Testis (tissue), 2 donors: Measurements from ENCODE around the gene GJB5.

ENCODE experiments used
- POLR2A ChIP-seq: fragments of 450-650 bp; IDR thresholded peaks from one replicate; pipeline ENCODE4 v1.6.1; 2017; ENCODE audit warnings: antibody characterized with exemption, mild to moderate bottlenecking, moderate library complexity
- TF ChIP-seq, protein P1 (sequence below), 3 experiments: fragments of 450-650 bp in 2 of 3; fragments of 200-600 bp in 1 of 3; sonication (generic) in 1 of 3; IDR thresholded peaks; one replicate each; pipeline ENCODE4 v1.5.1; 2016 to 2019; ENCODE audit warnings: antibody characterized with exemption in 3 of 3, mild to moderate bottlenecking in 2 of 3, moderate library complexity in 1 of 3

DNA sequence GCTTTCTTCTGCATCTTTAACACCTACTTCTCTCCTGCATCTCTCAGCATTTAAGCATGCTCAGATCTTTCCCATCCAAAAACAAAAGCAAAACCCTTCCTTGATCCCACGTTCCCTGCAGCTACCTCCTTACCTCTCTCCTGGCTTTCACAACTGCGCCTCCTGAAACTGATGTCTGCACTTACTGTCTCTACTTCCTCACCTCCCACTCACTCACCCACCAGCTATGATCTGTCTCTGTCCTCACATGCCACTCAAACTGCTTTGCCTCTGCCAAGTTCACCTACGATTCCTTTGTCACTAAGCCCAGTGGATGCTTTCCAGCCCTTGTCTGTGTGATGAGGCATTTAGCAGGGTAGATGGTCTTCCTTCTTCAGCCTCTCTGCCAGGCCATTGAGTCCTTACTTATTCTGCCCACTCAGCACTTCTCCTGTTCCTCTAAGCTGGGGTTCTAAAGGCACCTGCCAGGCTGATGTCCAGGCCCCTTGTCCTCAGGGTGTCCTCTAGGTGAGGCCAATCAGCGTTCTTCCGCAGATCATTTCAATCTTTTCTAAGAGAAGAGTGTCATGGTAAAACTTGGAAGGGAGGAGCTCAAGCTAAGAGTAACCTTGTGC lies 16.2 kb downstream of the GJB5 start:
- TF ChIP-seq, protein P1, sequence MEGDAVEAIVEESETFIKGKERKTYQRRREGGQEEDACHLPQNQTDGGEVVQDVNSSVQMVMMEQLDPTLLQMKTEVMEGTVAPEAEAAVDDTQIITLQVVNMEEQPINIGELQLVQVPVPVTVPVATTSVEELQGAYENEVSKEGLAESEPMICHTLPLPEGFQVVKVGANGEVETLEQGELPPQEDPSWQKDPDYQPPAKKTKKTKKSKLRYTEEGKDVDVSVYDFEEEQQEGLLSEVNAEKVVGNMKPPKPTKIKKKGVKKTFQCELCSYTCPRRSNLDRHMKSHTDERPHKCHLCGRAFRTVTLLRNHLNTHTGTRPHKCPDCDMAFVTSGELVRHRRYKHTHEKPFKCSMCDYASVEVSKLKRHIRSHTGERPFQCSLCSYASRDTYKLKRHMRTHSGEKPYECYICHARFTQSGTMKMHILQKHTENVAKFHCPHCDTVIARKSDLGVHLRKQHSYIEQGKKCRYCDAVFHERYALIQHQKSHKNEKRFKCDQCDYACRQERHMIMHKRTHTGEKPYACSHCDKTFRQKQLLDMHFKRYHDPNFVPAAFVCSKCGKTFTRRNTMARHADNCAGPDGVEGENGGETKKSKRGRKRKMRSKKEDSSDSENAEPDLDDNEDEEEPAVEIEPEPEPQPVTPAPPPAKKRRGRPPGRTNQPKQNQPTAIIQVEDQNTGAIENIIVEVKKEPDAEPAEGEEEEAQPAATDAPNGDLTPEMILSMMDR (IDR thresholded peaks at IDR 0.05) = no peak
- TF ChIP-seq POLR2A = no peak
